Stimulated activated naive CD8-positive, alpha-beta T cell treated with anti-CD3 and anti-CD28 coated beads, Interleukin-15, amount 100 ng/mL, for 72 hours (primary cell): Measurements from ENCODE around the gene STK36.

Source experiments
- ATAC-seq: fragments of 150-1000 bp; cut with Tn5 transposase; 2 replicates; pipeline ENCODE4 v1.10.0; 2021; ENCODE audit warnings: mild to moderate bottlenecking, moderate library complexity
- DNase-seq, 2 donors: peaks; one replicate each; pipeline ENCODE4 v3.0.0; 2021 to 2022
- H3K27ac Mint-ChIP-seq, 2 donors: one replicate each; pipeline ENCODE4 v1.8.0; 2022; ENCODE audit warnings: mild to moderate bottlenecking in 2 of 2, mixed read lengths in 2 of 2, moderate library complexity in 2 of 2
- H3K27me3 Mint-ChIP-seq: one replicate; pipeline ENCODE4 v1.8.0; 2022; ENCODE audit warnings: mixed read lengths
- H3K4me1 Mint-ChIP-seq: one replicate; pipeline ENCODE4 v1.8.0; 2022; ENCODE audit warnings: mild to moderate bottlenecking, mixed read lengths
- H3K4me3 Mint-ChIP-seq, 2 donors: one replicate each; pipeline ENCODE4 v1.8.0; 2022; ENCODE audit warnings: mild to moderate bottlenecking in 2 of 2, mixed read lengths in 2 of 2, moderate library complexity in 1 of 2
- H3K9me3 Mint-ChIP-seq, 2 donors: one replicate each; pipeline ENCODE4 v1.8.0; 2022; ENCODE audit warnings: mixed read lengths in 2 of 2

Gene STK36

DNA sequence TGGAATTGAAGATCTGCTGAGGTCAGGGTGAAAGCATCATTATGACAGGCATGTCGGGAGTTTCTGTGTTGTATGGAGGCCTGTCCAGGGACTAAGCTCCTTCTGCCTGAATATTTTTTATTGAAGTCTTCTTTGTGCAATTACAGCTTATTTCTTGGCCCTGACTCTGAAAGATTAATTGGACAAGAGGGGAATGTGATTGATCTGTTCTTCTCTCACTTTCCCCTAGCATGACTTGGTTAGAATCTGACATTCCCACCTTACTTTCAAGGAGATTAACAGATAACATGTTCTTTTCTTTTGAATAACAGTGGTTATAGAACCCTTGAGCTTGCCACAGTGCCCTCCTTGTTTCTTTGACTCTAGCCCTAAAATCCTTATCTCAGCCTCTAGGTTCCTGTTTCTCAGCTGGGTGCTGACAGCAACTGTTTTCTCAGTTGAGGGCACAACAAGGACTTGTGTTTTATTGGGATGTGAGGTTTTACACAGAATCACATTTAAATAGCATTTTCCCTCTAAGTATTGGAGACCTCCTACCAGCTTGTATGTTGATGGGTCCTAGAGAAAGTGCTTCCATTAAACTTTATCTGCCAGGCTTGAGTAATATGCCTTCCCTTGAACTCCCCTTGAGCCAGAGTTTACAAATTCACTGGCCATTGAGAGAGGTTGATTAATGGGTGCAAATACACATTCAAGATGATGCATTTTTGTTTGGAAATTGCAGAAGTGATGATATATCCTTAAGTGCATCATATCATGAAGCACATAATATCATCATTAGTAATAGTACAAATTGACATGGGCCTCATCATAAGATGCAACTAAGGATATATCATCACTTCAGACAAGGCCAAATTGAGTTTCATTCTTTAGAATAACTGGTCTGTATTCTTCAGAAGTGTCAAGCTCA lies 51.2 kb downstream of the STK36 start:
- H3K27ac Mint-ChIP-seq: no peak overlapping the region

DNA sequence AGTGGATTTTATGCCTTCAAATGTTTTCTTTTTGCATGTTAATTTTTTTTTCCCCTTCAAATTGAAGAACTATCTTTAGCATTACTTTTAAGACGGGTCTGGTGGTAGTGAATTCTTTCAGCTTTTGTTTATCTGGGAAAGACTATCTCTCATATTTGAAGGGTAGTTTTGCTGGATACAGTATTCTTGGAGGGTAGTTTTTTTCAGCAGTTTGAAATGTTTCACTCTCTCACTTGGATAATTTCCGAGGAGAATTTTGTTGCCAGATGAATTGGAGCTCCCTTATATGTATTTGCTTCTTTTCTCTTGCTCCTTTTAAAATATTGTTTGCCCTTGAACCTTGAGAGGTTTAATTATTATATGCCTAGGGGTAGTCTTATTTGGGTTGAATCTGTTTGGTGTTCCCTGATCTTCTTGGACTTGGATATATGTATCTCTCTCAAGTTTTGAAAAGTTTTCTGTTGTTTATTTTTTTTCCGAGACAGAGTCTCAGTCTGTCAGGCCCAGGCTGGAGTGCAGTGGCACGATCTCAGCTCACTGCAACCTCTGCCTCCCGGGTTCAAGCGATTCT lies 54.2 kb downstream of the STK36 start:
- H3K27ac Mint-ChIP-seq: no peak overlapping the region
- no peak overlapping the region for H3K4me3 Mint-ChIP-seq
- peaks cover 19% of the 10 kb centered on the region for H3K4me1 Mint-ChIP-seq
- H3K27me3 Mint-ChIP-seq: no peaks in the 10 kb centered on the region
- H3K9me3 Mint-ChIP-seq: peaks cover 9 to 14% of the 10 kb centered on the region in 2 donors
- DNase-seq (no peak), ATAC-seq (no peak)

More for the DNA sequence above, 51.2 kb downstream of the STK36 start:
- ATAC-seq (no peak), DNase-seq (no peak)
- peaks cover 25% of the 10 kb centered on the region for H3K4me1 Mint-ChIP-seq
- peaks cover 9 to 14% of the 10 kb centered on the region in 2 donors for H3K9me3 Mint-ChIP-seq
- no peaks in the 10 kb centered on the region for H3K27me3 Mint-ChIP-seq
- H3K4me3 Mint-ChIP-seq: no peak overlapping the region

DNA sequence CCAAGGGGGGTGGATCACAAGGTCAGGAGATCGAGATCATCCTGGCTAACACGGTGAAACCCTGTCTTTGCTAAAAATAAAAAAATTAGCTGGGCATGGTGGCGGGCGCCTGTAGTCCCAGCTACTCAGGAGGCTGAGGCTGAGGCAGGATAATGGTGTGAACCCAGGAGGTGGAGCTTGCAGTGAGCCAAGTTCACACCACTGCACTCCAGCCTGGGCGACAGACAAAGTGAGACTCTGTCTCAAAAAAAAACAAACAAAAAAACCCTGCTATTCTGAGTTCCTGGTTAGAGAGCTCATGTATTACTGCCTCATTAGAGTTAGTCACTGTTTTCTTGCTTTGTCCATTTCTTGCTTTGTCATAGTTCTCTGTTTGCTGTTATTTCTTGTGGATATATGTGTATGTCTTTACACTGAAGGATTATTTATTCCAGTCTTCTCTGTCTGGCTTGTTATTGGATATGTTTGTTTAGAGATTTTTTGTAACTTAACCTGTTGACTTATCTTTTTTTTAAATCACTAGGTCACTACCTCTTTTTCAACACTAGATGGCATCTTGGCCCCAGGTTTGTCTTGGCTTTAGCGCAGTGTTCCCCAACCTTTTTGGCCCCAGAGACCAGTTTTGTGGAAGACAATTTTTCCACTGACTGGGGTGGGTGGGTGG lies 55.7 kb downstream of the STK36 start:
- no peaks in the 10 kb centered on the region for H3K27me3 Mint-ChIP-seq
- DNase-seq (no peak), ATAC-seq (no peak)
- H3K4me1 Mint-ChIP-seq: peaks cover 15% of the 10 kb centered on the region
- H3K27ac Mint-ChIP-seq: no peak overlapping the region
- H3K4me3 Mint-ChIP-seq: no peak overlapping the region
- H3K9me3 Mint-ChIP-seq: peaks cover 9 to 14% of the 10 kb centered on the region in 2 donors

DNA sequence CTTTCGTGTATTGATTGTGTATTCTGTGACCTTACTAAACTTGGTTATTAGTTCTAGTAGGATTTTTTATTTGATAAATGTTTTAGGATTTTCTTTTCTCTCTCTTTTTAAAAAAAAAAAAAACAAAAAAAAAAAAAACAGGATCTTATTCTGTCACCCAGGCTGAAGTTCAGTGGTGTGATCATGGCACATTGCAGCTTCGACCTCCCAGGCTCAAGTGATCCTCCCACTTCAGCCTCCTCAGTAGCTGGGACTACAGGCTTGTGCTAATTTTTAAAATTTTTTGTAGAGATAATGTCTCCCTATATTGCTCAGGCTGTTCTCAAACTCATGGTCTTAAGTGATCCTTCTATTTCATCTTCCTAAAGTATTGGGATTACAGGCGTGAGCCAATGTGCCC lies 57.8 kb downstream of the STK36 start:
- DNase-seq: no peak
- peaks cover 9 to 14% of the 10 kb centered on the region in 2 donors for H3K9me3 Mint-ChIP-seq
- H3K27me3 Mint-ChIP-seq: no peaks in the 10 kb centered on the region
- no peak for ATAC-seq
- H3K27ac Mint-ChIP-seq: peak overlapping the region in 1 of 2 donors; percentile 96
- peaks cover 25% of the 10 kb centered on the region for H3K4me1 Mint-ChIP-seq
- no peak overlapping the region for H3K4me3 Mint-ChIP-seq

DNA sequence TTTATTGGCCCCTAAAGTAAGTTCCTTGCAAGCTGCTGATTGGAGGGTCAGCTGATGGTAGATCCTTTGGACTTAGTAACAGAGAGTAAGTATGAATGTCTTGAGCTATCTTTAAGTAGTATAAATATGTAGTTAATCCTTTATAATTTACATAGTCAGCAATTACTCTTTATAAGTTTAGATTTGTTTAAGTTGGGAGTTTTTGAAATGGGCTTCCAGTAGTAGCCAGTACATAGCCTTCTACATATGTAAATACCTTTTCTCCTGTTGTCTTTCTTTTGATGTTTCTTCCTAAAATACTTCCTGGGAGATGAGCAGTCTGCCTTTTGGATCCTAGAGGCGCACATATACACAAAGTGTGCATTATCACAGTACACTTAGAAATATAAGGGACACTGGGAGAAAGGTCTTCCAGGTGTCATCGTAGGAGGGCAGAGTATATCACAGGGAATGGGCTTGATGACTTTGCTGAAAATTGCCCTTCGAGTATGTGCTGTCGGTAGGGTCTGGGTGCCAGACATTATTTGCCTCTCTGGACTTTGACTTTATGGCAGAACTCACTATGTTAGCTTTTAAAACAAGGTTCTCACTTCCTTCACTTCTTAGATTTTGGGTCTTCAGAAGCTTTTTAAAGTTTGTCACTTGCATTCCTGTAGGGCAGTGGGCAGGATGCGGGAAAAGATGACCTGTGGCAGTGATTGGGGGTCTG lies 60.3 kb downstream of the STK36 start:
- DNase-seq (no peak), ATAC-seq (no peak)
- H3K4me1 Mint-ChIP-seq: peaks cover 30% of the 10 kb centered on the region
- peaks cover 5 to 8% of the 10 kb centered on the region in 2 donors for H3K9me3 Mint-ChIP-seq
- no peaks in the 10 kb centered on the region for H3K27me3 Mint-ChIP-seq
- H3K27ac Mint-ChIP-seq: no peak overlapping the region
- no peak overlapping the region for H3K4me3 Mint-ChIP-seq

DNA sequence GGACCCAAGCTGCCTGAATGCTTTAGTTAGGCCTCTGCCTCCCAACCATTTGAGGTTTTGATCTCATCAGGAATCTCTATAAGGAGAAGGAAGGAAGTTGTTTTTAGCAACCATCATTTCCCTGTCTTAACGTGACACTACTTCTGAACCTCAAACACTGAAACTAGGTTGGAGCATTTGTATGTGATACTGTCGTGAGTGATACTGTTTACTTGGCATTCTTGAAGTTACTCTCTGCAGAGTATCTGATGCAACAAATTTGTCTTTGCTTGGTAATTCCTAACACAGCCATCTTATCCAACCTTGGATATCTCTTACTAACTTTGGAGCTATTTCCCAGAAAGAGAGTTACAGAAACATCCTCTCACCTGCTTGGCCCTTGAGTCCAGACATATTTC lies 60.9 kb downstream of the STK36 start:
- Mint-ChIP-seq H3K4me1 (peaks cover 30% of the 10 kb centered on the region), H3K27me3 (no peaks in the 10 kb centered on the region), H3K9me3 (peaks cover 2 to 3% of the 10 kb centered on the region in 2 donors), H3K27ac (no peak overlapping the region), H3K4me3 (no peak overlapping the region)
- no peak for ATAC-seq
- no peak for DNase-seq

DNA sequence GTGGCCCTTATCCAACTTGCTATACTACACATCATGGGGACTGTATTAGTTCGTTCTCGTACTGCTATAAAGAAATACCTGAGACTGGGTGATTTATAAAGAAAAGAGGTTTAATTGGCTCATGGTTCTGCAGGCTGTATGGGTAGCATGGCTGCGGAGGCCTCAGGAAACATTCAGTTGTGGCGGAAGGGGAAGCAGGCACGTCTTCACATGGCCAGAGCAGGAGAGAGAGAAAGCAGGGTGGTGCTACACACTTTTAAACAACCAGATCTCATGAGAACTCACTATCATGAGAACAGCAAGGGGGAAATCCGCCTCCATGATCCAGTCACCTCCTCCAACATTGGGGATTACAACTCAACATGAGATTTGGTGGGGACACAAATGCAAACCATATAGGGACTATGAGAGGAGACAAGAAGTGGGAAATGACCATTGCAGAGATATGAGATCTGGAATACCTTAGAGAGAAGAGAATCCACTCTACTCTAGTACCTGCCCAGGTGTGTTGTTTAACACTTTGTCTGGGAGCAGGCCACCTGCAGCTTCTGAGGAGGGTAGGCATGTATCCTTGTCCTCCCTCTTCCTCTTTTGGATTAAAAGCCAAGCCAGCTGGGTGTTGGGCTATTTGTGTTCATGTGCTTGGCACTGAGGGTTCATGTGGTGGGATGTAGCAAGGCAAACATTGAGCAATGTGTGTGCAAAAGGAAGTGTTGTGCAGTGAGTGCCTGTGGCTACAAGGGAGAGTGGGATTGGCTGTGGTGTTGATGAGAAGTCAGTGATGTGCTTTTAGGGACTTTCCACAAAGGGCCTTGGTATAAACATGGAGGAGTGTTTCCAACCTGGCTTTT lies 61.5 kb downstream of the STK36 start:
- H3K27me3 Mint-ChIP-seq: no peaks in the 10 kb centered on the region
- ATAC-seq: peak; percentile 99
- peak in 1 of 2 donors; percentile 50 for DNase-seq
- H3K9me3 Mint-ChIP-seq: no peaks in the 10 kb centered on the region
- peak overlapping the region; percentile 5 to 92 for H3K27ac Mint-ChIP-seq
- H3K4me1 Mint-ChIP-seq: peaks cover 30% of the 10 kb centered on the region
- peak overlapping the region in 1 of 2 donors; percentile 9 for H3K4me3 Mint-ChIP-seq

DNA sequence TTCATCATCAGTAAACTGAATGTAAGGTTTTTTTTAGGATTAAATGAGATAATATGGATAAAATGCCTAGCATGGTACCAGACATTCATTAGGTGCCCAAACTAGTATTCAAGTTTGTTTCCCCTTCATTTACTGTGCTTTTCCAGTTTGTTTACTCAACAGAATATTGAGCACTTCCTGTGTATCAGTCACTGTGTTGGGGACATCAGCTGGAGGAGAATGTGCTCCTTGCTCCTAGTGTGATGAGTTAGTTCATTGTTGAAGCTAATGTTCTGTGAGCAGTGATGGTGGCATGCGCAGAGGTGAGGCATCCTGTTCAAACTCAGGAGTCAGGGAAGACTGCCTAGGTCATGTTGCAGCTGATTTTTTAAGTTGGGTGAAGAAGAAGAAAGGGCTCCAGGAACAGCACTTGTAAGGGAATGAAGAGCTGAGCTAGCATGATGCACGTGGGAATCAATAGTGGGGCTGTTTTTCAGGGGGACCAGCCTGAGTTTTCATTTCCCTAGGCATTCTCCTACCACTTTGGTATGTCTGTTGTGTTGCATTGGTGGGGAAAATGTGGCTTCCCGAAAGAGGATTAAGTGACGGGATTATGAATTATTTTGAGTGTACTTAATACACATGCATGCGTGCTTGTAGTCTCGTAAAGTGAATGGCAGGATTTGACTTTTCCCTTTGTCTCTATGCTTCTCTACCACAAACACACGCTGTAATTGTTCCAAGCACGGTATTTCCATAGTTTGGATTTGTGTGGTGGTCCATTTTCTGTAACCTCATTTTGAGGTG lies 62.5 kb downstream of the STK36 start:
- Mint-ChIP-seq H3K4me3 (no peak overlapping the region), H3K9me3 (no peaks in the 10 kb centered on the region), H3K27ac (peak overlapping the region; percentile 5 to 92), H3K4me1 (peaks cover 30% of the 10 kb centered on the region), H3K27me3 (no peaks in the 10 kb centered on the region)
- no peak for ATAC-seq
- no peak for DNase-seq

DNA sequence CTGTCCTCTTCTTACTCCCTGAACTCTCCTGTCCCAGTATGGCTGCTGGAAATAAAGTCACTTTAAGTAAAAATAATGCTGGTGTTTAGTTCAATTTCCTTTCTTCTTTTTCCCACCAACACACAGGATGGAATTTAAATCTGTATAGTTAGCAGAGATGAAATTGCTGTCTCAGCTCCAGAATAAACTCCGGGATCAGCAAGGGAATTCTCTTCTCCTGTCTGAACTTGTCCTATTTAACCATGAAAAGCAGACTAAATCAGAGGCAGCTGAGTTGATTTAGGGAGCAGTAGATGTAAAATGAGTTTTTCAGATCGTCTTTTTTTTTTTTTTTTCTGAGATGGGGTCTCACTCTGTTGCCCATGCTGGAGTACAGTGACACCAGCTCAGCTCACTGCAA lies 64.6 kb downstream of the STK36 start:
- ATAC-seq: no peak
- H3K27me3 Mint-ChIP-seq: no peaks in the 10 kb centered on the region
- peaks cover 30% of the 10 kb centered on the region for H3K4me1 Mint-ChIP-seq
- no peak overlapping the region for H3K4me3 Mint-ChIP-seq
- H3K9me3 Mint-ChIP-seq: no peaks in the 10 kb centered on the region
- H3K27ac Mint-ChIP-seq: no peak overlapping the region
- no peak for DNase-seq

DNA sequence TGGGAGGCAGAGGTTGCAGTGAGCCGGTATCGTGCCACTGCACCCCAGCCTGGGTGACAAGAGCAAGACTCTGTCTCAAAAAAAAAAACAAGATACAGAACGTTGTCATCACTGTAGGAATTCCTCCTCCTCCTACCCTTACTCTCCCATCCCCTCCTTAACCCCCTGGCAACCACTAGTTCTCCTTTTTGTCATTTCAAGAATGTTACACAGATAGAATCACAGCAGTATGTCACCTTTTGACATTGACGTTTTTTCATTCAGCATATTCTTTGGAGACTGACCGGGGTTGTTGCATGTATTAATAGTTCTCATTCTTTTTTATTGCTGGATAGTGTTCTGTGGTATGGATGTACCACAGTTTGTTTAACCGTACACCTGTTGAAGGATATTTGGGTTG lies 71.2 kb downstream of the STK36 start:
- ATAC-seq: no peak
- Mint-ChIP-seq H3K27ac (no peak overlapping the region), H3K4me3 (no peak overlapping the region), H3K27me3 (no peaks in the 10 kb centered on the region), H3K4me1 (peaks cover 23% of the 10 kb centered on the region), H3K9me3 (no peaks in the 10 kb centered on the region)
- DNase-seq: no peak

DNA sequence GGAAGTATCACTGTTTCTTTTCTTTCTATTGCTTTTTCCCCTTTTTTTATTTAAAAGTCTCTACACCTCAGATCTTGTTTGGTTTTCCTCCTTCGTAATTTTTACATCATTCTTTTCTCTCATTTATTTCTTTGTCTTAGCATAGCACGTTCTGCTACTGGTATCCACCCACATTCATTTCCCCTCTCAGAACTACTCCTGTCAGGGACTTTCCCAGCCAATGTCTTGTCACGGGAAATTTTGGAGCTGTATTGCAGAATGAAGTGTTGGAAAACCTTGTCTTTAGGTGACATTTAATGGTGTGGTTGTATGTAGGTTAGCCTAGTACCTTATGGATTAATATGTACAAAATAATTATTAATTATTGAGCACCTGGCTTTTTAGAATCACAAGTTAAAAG lies 72.7 kb downstream of the STK36 start:
- ATAC-seq (no peak), DNase-seq (no peak)
- Mint-ChIP-seq H3K4me3 (peak overlapping the region in 1 of 2 donors; percentile 1), H3K27me3 (no peaks in the 10 kb centered on the region), H3K9me3 (no peaks in the 10 kb centered on the region), H3K27ac (peak overlapping the region; percentile 0 to 2), H3K4me1 (peaks cover 23% of the 10 kb centered on the region)

DNA sequence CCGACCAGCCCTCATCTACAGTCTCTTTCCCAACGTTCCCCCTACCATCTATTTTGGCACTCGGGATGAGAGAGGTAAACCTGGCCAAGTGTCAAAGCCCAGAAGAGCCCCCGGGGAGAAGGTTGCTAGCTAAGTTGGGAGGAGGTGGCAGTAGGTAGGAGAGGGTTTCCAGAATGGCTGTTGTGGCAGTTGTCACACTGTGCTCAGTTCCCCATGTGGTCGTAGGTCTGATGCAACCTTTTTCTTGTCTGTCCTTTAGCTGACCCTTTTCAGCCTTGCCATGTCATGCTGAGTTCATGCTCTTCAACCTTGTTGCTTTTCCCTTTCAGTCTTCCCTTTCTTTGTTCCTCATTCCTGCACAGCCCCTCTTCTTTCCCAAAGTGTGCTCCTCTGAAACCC lies 73.3 kb downstream of the STK36 start:
- no peak for ATAC-seq
- no peak overlapping the region for H3K4me3 Mint-ChIP-seq
- no peaks in the 10 kb centered on the region for H3K9me3 Mint-ChIP-seq
- no peak for DNase-seq
- no peaks in the 10 kb centered on the region for H3K27me3 Mint-ChIP-seq
- peak overlapping the region in 1 of 2 donors; percentile 54 for H3K27ac Mint-ChIP-seq
- H3K4me1 Mint-ChIP-seq: peaks cover 23% of the 10 kb centered on the region

DNA sequence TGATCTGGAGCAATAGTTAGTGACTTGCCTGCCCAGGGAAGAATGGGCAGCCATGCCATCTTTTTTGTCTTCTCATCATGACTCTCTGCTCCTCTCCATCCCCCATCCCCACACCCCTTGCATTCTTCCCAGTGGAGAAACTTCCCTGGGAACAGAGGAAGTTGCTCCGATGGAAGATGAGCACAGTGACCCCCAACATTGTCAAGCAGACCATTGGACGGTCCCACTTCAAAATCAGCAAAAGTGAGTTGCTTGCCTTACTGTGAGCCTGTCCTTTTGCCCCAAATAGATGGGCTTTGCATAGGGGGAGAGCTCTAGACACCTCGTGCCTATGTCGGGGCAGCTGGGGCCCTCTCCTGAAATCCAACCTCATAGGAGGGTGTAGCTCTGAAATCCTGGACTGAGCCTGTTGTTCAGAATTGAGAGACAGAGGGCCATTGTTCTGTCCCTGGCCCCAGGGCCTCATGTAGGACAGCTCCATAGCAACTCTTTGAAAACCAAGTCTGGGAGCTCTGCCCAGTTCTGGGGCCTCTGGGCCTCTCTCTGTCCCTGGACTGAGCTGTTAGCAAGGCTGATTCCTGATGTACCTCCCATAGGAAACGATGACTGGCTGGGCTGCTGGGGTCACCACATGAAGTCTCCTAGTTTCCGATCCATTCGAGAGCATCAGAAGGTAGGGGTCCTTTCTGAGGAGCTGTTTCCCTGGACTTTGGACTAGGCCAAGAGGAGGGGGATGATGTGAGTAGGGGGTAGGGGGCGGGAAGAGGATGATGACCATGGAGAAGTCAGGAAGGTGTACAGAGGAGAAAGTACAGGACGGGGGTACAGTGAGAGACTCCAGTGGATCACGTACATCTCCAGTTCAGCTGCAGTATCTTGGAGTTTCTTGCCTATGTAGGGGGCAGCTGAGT lies 73.9 kb downstream of the STK36 start:
- DNase-seq (no peak), ATAC-seq (no peak)
- H3K4me3 Mint-ChIP-seq: no peak overlapping the region
- H3K27me3 Mint-ChIP-seq: no peaks in the 10 kb centered on the region
- H3K4me1 Mint-ChIP-seq: peaks cover 23% of the 10 kb centered on the region
- no peak overlapping the region for H3K27ac Mint-ChIP-seq
- H3K9me3 Mint-ChIP-seq: no peaks in the 10 kb centered on the region
